Measurements from ENCODE around the gene ZFYVE19. TPM values are rescaled to one million over a fixed set of nuclear protein-coding genes. Genes with fewer than 3 reads are reported as not detected.

Gene ZFYVE19
- total and polyA plus RNA-seq, 2 experiments from 2014 or later = 8.5 to 22.7 TPM

DNA sequence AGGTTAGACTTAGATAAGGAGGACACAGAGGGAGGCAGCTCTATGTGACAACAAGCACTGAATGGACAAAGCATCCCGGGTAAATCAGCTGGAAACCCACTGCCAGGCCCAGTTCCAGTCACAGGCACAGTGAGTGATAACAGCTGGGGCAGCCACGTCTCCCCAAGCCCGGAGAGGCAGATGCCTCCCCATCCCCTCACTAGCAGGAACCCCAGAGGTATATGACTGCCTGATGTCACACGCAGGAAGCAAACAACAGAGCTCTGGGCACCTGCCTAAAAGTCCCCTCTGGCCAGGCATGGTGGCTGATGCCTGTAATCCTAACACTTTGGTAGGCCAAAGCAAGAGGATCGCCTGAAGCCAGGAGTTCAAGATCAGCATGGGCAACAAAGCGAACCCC is 18.9 kb upstream of the ZFYVE19 start (continued):
- TF ChIP-seq, protein P1, sequence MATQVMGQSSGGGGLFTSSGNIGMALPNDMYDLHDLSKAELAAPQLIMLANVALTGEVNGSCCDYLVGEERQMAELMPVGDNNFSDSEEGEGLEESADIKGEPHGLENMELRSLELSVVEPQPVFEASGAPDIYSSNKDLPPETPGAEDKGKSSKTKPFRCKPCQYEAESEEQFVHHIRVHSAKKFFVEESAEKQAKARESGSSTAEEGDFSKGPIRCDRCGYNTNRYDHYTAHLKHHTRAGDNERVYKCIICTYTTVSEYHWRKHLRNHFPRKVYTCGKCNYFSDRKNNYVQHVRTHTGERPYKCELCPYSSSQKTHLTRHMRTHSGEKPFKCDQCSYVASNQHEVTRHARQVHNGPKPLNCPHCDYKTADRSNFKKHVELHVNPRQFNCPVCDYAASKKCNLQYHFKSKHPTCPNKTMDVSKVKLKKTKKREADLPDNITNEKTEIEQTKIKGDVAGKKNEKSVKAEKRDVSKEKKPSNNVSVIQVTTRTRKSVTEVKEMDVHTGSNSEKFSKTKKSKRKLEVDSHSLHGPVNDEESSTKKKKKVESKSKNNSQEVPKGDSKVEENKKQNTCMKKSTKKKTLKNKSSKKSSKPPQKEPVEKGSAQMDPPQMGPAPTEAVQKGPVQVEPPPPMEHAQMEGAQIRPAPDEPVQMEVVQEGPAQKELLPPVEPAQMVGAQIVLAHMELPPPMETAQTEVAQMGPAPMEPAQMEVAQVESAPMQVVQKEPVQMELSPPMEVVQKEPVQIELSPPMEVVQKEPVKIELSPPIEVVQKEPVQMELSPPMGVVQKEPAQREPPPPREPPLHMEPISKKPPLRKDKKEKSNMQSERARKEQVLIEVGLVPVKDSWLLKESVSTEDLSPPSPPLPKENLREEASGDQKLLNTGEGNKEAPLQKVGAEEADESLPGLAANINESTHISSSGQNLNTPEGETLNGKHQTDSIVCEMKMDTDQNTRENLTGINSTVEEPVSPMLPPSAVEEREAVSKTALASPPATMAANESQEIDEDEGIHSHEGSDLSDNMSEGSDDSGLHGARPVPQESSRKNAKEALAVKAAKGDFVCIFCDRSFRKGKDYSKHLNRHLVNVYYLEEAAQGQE (IDR thresholded peaks at IDR 0.05; ENCODE audit: unreplicated experiment) = no peak
- TF ChIP-seq JUNB (IDR thresholded peaks at IDR 0.05; ENCODE audit: unreplicated experiment) (no peak), POLR2AphosphoS5 (IDR thresholded peaks at IDR 0.05; ENCODE audit: low read depth) (no peak)
- TF ChIP-seq, protein P2, sequence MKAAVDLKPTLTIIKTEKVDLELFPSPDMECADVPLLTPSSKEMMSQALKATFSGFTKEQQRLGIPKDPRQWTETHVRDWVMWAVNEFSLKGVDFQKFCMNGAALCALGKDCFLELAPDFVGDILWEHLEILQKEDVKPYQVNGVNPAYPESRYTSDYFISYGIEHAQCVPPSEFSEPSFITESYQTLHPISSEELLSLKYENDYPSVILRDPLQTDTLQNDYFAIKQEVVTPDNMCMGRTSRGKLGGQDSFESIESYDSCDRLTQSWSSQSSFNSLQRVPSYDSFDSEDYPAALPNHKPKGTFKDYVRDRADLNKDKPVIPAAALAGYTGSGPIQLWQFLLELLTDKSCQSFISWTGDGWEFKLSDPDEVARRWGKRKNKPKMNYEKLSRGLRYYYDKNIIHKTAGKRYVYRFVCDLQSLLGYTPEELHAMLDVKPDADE (IDR thresholded peaks at IDR 0.05) = no peak

GRCh38 chr15:40789119-40789518 is 17.8 kb upstream of the ZFYVE19 start:
- H3K4me3 ChIP-seq = no peak overlapping the region
- DNase-seq (ENCODE audit: low spot score) = peak; percentile 28
- peaks cover 48% of the 10 kb centered on the region for H3K4me1 ChIP-seq (ENCODE audit: insufficient read depth)
- 0 out of 2 replicates have a peak, but pooled peaks cover 3% of the 10 kb centered on the region for H4K20me1 ChIP-seq (replicated peaks; ENCODE audit: insufficient read depth)
- Mint-ChIP-seq H3K4me1 (peaks cover 60% of the 10 kb centered on the region), H3K4me3 (peak overlapping the region; percentile 3; the same call in 1 of the 3 replicates), H3K27me3 (ENCODE audit: insufficient read depth, low read depth, poor library complexity) (peaks cover 13% of the 10 kb centered on the region), H3K9me3 (no peaks in the 10 kb centered on the region), H3K27ac (peak overlapping the region; percentile 49; the same call in 1 of the 2 replicates), H3K36me3 (ENCODE audit: low read depth) (peaks cover 12% of the 10 kb centered on the region; the same call in 2 of the 3 replicates)
- peak; percentile 13 for ATAC-seq
- no peaks in the 10 kb centered on the region for H3K36me3 ChIP-seq (ENCODE audit: insufficient read depth)
- peak overlapping the region; percentile 61 for H3K4me2 ChIP-seq
- H3K27ac ChIP-seq (ENCODE audit: low read depth) = 0 out of 2 replicates have a peak overlapping the region, but pooled peaks have one; percentile 72
- H3K79me2 ChIP-seq (replicated peaks; ENCODE audit: insufficient read depth) = peaks cover 33% of the 10 kb centered on the region
- no peak overlapping the region for H2AFZ ChIP-seq
- H3F3A ChIP-seq (replicated peaks; ENCODE audit: low read depth) = peaks cover 9% of the 10 kb centered on the region; the same call in 1 of the 2 replicates
- no peaks in the 10 kb centered on the region for H3K27me3 ChIP-seq (ENCODE audit: insufficient read depth)
- H3K9me2 ChIP-seq (ENCODE audit: insufficient read depth) = no peaks in the 10 kb centered on the region
- TF ChIP-seq STAT1 (IDR thresholded peaks at IDR 0.05; ENCODE audit: unreplicated experiment) = no peak
- TF ChIP-seq, protein P3, sequence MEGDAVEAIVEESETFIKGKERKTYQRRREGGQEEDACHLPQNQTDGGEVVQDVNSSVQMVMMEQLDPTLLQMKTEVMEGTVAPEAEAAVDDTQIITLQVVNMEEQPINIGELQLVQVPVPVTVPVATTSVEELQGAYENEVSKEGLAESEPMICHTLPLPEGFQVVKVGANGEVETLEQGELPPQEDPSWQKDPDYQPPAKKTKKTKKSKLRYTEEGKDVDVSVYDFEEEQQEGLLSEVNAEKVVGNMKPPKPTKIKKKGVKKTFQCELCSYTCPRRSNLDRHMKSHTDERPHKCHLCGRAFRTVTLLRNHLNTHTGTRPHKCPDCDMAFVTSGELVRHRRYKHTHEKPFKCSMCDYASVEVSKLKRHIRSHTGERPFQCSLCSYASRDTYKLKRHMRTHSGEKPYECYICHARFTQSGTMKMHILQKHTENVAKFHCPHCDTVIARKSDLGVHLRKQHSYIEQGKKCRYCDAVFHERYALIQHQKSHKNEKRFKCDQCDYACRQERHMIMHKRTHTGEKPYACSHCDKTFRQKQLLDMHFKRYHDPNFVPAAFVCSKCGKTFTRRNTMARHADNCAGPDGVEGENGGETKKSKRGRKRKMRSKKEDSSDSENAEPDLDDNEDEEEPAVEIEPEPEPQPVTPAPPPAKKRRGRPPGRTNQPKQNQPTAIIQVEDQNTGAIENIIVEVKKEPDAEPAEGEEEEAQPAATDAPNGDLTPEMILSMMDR (conservative IDR thresholded peaks at IDR 0.05; ENCODE audit: low read depth in 2 of 2) = no peak
- TF ChIP-seq, protein P1 (IDR thresholded peaks at IDR 0.05; ENCODE audit: unreplicated experiment) = no peak
- no peak for TF ChIP-seq NANOG (IDR thresholded peaks at IDR 0.05; ENCODE audit: borderline replicate concordance)
- no peak for TF ChIP-seq EZH2phosphoT487 (IDR thresholded peaks at IDR 0.05; ENCODE audit: unreplicated experiment)
